ENCODE measurements around the gene BRICD5.
"Not testable (repeated sequence)": the region's sequence is repeated elsewhere in the genome, so short reads cannot be mapped to it uniquely, and the experiment has no call there.

BRICD5 gene

GRCh38 chr16:2210386-2211365 lies at the start of gene BRICD5:
Gene BRICD5, minus strand, starts transcription at chr16:2210863. Its CDS starts 30 bp downstream, at chr16:2210833.
- no peak for DNase-seq

DNA sequence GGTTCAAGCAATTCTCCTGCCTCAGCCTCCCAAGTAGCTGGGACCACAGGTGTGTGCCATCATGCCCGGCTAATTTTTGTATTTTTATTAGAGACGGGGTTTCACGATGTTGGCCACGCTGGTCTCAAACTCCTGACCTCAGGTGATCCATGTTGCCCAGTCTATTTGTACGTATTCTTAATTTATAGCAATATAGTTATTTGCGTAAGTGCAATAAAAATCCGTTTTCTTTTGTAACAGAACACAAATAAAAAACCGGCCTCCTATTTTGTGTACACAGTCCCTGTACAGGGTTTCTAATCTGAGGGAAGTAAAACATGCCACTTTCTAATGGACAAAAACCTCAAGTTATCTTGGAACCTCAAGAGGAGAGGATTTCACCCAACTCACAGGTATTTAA lies 49.6 kb upstream of the BRICD5 start:
- DNase-seq = no peak

DNA sequence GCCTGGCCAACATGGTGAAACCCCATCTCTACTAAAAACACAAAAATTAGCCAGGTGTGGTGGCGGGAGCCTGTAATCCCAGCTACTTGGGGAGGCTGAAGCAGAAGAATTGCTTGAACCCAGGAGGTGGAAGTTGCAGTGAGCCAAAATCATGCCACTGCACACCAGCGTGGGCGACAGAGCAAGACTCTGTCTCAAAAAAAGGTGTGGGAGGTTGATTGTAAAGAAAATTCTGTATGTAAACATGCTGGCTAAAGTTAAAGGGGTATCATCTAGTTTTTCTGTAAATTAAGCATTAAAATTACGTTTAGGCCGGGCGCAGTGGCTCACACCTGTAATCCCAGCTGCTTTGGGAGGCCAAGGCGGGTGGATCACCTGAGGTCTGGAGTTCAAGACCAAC lies 47.9 kb upstream of the BRICD5 start:
- not testable (repeated sequence) for DNase-seq

DNA sequence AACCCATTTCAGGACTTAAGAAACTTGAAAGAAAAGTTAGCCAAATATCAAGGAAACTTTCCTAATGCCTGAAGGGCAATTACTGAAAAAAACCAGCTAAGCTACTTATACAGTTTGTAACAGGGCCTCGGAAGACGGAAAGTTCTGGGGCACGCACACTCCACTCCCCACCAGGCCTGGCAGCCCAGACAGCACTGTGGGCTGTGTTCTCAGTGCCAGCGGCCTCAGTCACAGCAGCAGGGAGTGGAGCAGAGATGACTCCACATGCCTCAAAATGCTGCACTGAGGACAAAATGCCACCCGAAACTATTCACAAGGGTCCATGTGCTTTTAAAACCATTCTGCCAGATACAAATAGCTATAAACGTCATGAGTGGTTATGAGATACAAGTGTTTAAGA lies 47.1 kb upstream of the BRICD5 start:
- DNase-seq = no peak

DNA sequence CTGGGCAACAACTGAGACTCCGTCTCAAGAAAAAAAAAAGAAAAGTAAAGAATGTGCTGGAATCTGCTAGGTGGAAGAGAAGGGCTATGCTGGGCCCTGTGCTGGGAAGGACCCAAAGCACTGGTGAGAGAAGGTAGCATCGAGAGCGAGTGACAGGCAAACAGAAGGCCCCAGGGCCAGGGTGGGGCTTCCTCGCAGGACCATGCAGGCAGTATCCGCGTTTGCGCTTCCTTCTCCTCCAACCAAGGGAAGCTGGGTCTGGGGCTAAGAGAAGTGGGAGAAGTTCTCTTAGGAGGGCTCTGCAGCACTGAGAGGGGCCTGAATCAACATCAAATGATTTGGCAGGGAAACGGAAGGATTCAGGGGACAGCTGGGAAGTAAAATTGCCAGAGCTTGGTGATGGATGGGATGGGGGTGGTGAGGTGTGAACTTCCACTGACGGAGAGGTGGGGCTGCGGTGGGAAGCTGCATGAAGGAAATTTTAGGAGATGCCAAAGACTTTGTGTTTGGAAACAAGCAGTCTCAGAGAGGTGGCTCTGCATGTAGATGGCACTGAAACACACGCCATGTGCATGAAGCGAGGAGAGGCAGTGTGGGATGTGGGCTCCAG lies 46.0 kb upstream of the BRICD5 start:
- DNase-seq = no peak

GRCh38 chr16:2253293-2253692 lies 42.6 kb upstream of the BRICD5 start:
- DNase-seq = no peak

GRCh38 chr16:2252806-2253148 lies 42.1 kb upstream of the BRICD5 start:
- DNase-seq = no peak

DNA sequence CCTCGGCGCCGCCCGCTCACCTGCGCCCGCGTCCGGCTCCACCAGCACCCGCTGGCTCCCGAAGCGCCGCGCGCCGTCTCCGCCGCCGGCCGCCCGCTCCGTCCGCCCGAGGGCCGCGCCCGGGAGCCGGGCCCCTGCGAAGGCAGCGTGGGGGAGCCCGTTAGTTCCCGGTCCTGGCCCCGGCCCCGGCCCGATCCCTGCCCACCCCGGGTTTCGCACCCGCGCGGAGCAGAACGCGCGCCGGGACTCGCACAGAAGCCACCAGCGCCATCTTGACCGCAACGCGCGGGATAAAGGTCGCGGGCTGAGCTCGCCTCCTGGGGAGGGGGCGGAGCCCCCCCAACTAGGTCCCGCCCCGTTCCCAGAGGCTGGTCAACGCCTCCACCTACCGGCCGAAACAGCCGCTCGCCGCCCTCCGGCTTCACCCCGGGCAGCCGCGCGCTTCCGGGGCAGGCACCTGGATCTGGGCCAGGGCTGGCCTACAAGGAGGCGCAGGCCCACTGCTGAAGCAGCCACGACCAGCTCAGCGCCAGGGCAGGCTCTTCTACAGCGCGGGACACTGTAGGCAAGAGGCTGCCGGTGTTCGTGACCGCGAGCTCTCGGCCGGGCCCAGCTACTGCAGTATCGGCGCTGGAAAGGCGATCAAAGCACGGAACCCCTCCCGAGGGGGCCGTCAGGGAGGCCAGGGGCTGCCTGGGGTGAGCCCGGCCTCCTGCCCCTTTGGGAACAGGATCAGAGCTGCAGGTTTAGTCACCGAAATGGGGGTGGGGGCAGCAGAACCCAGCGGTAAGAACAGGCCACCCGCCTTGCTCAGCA lies 40.8 kb upstream of the BRICD5 start, which contains the start of gene ECI1:
TSS of gene ECI1 (minus strand) at position 292 of the 816 bp plus-strand sequence. CDS start at position 271, 21 bp downstream.
- DNase-seq = peak; percentile 100

DNA sequence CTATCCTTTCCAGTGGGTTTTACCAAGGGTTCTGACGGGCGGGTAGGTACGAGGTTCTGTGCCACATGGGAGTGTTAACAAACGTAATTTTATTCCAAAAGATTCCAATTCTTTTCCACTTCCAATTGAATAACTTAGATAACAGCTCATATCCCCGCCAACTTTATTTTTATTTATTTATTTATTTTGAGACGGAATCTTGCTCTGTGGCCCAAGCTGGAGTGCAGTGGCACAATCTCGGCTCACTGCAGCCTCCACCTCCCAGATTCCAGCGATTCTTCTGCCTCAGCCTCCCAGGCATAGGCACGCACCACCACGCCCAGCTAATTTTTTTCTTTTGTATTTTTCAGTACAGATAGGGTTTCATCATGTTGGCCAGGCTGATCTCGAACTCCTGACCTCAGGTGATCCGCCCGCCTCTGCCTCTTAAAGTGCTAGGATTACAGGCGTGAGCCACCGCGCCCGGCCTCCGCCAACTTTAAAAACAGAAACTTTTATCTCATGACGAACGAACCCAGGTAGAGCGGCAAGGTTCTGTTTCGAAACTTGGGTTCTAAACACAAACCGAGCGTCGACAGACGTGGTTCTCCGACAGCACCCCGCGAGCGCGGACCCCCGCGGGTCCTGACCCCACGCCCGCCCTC lies 40.1 kb upstream of the BRICD5 start:
- no peak for DNase-seq

DNA sequence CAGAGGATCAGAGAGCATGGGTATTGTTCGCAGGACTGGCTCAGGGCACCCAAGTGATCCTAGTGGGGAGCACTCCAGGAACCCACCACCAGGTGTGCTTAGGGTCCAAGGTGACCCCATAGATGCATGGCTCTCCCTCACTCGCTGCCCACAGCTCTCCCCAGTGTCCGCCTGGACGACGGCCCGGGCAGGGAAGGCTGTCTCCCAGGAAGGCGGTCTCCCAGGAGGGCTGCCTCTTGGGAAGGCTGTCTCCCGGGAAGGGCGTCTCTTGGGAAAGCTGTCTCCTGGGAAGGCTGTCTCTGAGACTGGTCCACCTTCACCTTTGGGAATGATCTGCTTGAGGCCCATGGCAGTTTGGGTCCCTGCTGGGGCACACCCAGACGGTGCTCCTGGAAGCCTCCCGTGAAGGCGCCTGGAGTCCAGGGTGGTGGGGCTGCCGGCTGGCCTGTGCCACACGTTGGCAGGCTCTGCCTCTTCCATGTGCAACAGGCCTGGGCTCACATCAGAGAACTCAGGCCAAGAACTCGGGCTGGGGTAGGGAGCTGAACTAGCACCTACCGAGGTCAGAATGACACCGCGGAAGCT lies 35.7 kb upstream of the BRICD5 start:
- DNase-seq = no peak

DNA sequence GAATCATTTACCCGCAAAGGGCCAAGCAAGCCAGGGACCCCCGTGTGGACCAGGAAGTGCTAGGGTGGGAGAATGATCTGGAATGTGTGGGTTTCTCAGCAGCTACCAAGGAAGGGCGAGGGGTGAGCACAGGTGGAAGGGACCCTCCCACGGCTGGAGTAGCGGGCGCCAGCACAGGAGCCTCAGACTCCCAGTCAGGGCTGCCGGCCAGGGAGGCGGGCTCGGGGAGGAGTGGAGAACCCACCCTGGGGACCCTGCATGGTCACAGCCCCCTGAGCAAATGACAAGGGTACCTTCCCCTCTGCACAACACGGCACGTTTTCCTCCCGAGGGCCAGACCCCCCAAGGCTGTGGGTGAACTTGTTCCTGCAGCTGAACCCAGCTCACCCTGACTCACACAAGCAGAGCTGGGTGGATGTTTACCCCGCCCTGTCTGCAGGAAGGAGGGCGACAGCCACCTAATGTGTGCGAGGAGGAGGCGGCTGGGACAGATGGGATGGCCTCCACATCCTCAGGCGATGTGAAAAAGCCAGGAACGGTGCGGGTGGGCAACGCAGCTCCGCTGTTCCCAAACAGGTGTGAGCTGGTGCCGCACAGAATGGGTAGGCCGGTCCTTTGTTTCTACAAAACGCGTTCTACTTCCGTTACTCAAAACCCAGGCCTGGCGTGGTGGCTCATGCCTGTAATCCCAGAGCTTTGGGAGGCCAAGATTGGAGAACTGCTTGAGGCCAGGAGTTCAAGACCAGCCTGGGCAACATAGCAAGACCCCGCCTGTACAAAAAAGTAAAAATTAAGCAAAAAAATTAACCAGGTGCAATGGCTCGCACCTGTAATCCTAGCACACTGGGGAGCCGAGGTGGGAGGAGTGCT lies 34.5 kb upstream of the BRICD5 start:
- DNase-seq = no peak

DNA sequence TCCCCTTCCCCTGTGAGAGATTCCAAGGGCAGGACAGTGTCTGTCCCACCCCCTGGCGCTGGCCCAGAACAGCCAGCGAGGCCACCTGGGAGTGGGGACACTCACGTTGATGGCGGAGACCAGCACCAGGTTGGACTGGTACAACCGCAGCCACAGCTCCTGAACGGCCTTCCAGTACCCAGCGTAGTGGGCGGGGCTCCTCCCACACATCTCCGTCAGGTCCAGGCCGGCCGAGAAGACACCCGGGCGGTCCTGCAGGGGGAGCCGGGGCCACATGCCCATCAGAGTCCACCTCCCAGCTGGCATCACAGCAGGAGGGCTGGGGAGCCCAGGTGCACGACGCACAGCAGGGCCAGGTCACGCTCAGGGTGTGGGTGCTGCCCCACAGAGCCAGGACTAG lies 33.6 kb upstream of the BRICD5 start:
- no peak for DNase-seq

- no peak for DNase-seq
These were observed 33.1 kb upstream of the BRICD5 start for GRCh38 chr16:2243781-2244180.

GRCh38 chr16:2243031-2243528 lies 32.4 kb upstream of the BRICD5 start:
- no peak for DNase-seq

GRCh38 chr16:2242598-2242997 lies 31.9 kb upstream of the BRICD5 start:
- no peak for DNase-seq

GRCh38 chr16:2240331-2240730 lies 29.7 kb upstream of the BRICD5 start:
- not testable (repeated sequence) for DNase-seq

GRCh38 chr16:2238838-2239675 lies 28.4 kb upstream of the BRICD5 start:
- no peak for DNase-seq

GRCh38 chr16:2238150-2238837 lies 27.6 kb upstream of the BRICD5 start:
- DNase-seq = no peak

DNA sequence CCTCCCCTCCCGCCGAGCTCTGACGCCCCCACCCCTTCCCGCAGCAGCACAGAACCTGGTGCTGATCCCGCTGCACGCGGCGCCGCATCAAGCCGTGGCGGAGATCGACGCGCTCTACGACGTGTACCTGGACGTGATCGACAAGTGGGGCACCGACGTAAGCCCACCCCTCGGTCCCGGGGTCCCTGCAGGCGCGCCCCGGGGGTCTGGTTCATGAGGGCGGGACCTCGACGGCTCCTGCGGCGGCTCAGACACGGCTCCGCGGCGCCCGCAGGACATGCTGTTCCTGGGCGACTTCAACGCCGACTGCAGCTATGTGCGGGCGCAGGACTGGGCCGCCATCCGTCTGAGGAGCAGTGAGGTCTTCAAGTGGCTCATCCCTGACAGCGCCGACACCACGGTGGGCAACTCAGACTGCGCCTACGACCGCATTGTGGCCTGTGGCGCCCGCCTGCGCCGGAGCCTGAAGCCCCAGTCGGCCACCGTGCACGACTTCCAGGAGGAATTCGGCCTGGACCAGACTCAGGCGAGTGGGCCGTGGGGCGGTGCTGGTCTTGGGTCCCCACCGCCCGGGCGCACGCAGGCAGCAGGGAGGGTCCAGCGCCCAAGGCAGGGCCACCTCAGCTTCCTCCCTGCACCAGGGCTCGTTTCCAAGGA lies 27.0 kb upstream of the BRICD5 start:
- no peak for DNase-seq

All from RPMI8226 (cell line).